Esophagus squamous epithelium (tissue), 4 donors: ENCODE results near the gene MED15.

ENCODE experiments used
- CTCF ChIP-seq, 6 experiments: fragments of 450-650 bp in 4 of 6; fragments of 200-600 bp in 2 of 6; sonication (generic) in 2 of 6; IDR thresholded peaks; one replicate each; pipeline ENCODE4 v1.5.1; 2016 to 2019; ENCODE audit warnings: antibody characterized with exemption in 6 of 6, mild to moderate bottlenecking in 4 of 6, moderate library complexity in 4 of 6
- POLR2A ChIP-seq, 4 donors: fragments of 450-650 bp; IDR thresholded peaks; one replicate each; pipeline ENCODE4 v1.6.1; 2017; ENCODE audit warnings: antibody characterized with exemption in 4 of 4, mild to moderate bottlenecking in 4 of 4, moderate library complexity in 3 of 4

GRCh38 chr22:20611418-20611817 is 104.0 kb downstream of the MED15 start:
- TF ChIP-seq POLR2A (IDR thresholded peaks at IDR 0.05) (no peak), CTCF (IDR thresholded peaks at IDR 0.05) (no peak)
